Astrocyte of the cerebellum (primary cell): ENCODE data around the gene CSE1L.
"Not testable (repeated sequence)": the region's sequence is repeated elsewhere in the genome, so short reads cannot be mapped to it uniquely, and the experiment has no call there.

Experiments used
- DNase-seq: peaks from one replicate; pipeline ENCODE4 v3.0.0-alpha.2; 2011; ENCODE audit warnings: low read depth
- H3K4me3 ChIP-seq: 2 replicates; pipeline ENCODE4 v1.5.1; 2011; ENCODE audit warnings: mild to moderate bottlenecking, low read depth, low read length, moderate library complexity
- CTCF ChIP-seq: IDR thresholded peaks from 2 replicates; pipeline ENCODE4 v1.5.1; 2012; ENCODE audit warnings: low read length, low read depth, moderate library complexity, mild to moderate bottlenecking; ENCODE audit errors: missing control alignments
- in situ Hi-C: cut with HindIII; loops from 2 replicates; pipeline ENCODE4 v1.10.0; 2017; ENCODE audit warnings: low sequenced_read_pairs

CSE1L gene

GRCh38 chr20:49063279-49063678 is 17.2 kb downstream of the CSE1L start:
- DNase-seq = no peak
- no peak for TF ChIP-seq CTCF
- H3K4me3 ChIP-seq = no peak overlapping the region
- in situ Hi-C loops = no loop called here

- no peak for DNase-seq
- TF ChIP-seq CTCF = no peak
- in situ Hi-C loops = no loop called here
- H3K4me3 ChIP-seq = no peak overlapping the region
Observed at GRCh38 chr20:49074521-49074920, 28.4 kb downstream of the CSE1L start.

- in situ Hi-C loops = no loop called here
- H3K4me3 ChIP-seq = no peak overlapping the region
- DNase-seq = no peak
- no peak for TF ChIP-seq CTCF
Observed at GRCh38 chr20:49078310-49078709, 32.2 kb downstream of the CSE1L start.

GRCh38 chr20:49082295-49082694 is 36.2 kb downstream of the CSE1L start:
- in situ Hi-C loops = loop anchor here (10.0 kb wide), 1 partner anchor 53 kb away; no protein-coding TSS in a partner anchor
- H3K4me3 ChIP-seq, DNase-seq: not testable (repeated sequence)

GRCh38 chr20:49091104-49091503 is 45.0 kb downstream of the CSE1L start:
- in situ Hi-C loops = no loop called here
- TF ChIP-seq CTCF = no peak
- DNase-seq = no peak
- H3K4me3 ChIP-seq = no peak overlapping the region

GRCh38 chr20:49091762-49092161 is 45.6 kb downstream of the CSE1L start:
- TF ChIP-seq CTCF = no peak
- H3K4me3 ChIP-seq = no peak overlapping the region
- DNase-seq = no peak
- in situ Hi-C loops = no loop called here

- no peak for DNase-seq
- H3K4me3 ChIP-seq = no peak overlapping the region
- in situ Hi-C loops = no loop called here
- TF ChIP-seq CTCF = no peak
Observed at GRCh38 chr20:49096203-49096730, 50.2 kb downstream of the CSE1L start.
